Epithelial cell of proximal tubule (primary cell): ENCODE results near the gene RPTOR. TPM values are rescaled to one million over a fixed set of nuclear protein-coding genes. Genes with fewer than 3 reads are reported as not detected.

ENCODE experiments used
- DNase-seq: peaks from one replicate; pipeline ENCODE4 v3.0.0-alpha.2; 2011; ENCODE audit warnings: low read depth
- H3K4me3 ChIP-seq: 2 replicates; pipeline ENCODE4 v1.5.1; 2011; ENCODE audit warnings: low read depth, mild to moderate bottlenecking, low read length
- total RNA-seq: library from RNA; depleted of rRNA; stranded (reverse); fragments of >200 nt; gene quantifications from 2 replicates; pipeline ENCODE4 v1.2.3, GENCODE V29; 2015
- TF ChIP-seq, protein P1 (sequence below): conservative IDR thresholded peaks from 2 replicates; pipeline ENCODE4 v1.5.1; 2012; ENCODE audit warnings: low read depth, mild to moderate bottlenecking, low read length

Gene RPTOR
- total RNA-seq, 1 donor from 2014 or later = 24.4 TPM

DNA sequence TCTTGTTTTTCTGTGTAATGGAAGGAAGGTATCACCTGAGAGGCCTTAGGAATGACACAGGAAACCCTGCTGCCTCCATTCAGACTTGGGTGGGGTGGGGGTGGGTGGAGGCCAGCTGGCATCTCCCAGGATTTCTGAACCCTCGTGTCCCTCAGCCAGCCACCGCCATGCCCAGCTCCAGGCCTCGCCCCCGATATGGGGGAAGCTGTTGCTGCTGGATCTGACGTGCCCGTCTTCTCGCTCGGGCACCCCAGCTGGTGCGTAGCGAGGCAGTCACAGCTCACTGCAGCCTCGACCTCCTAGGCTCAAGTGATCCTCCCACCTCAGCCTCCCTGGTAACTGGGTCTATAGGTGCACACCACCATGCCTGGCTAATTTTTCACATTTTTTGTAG, 227.0 kb downstream of the RPTOR start:
- TF ChIP-seq, protein P1, sequence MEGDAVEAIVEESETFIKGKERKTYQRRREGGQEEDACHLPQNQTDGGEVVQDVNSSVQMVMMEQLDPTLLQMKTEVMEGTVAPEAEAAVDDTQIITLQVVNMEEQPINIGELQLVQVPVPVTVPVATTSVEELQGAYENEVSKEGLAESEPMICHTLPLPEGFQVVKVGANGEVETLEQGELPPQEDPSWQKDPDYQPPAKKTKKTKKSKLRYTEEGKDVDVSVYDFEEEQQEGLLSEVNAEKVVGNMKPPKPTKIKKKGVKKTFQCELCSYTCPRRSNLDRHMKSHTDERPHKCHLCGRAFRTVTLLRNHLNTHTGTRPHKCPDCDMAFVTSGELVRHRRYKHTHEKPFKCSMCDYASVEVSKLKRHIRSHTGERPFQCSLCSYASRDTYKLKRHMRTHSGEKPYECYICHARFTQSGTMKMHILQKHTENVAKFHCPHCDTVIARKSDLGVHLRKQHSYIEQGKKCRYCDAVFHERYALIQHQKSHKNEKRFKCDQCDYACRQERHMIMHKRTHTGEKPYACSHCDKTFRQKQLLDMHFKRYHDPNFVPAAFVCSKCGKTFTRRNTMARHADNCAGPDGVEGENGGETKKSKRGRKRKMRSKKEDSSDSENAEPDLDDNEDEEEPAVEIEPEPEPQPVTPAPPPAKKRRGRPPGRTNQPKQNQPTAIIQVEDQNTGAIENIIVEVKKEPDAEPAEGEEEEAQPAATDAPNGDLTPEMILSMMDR = no peak
- H3K4me3 ChIP-seq = no peak overlapping the region
- no peak for DNase-seq

DNA sequence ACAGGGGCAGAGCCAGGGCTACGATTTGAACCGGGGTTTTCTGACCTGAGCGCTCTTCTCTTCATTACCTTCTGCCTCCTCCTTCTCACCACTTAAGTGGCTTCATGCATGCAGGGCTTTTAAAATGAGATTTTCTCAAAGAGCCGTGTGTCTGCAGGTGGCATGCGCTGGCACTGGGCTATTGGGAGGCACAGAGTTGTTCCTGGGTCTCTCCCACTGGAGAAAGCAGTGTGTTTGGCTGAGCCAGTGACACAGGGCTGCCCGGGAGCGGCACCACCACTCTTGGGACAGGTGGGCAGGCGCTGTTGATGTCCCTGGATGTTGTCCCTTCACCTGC, 228.2 kb downstream of the RPTOR start:
- H3K4me3 ChIP-seq = no peak overlapping the region
- TF ChIP-seq, protein P1 = no peak
- no peak for DNase-seq

DNA sequence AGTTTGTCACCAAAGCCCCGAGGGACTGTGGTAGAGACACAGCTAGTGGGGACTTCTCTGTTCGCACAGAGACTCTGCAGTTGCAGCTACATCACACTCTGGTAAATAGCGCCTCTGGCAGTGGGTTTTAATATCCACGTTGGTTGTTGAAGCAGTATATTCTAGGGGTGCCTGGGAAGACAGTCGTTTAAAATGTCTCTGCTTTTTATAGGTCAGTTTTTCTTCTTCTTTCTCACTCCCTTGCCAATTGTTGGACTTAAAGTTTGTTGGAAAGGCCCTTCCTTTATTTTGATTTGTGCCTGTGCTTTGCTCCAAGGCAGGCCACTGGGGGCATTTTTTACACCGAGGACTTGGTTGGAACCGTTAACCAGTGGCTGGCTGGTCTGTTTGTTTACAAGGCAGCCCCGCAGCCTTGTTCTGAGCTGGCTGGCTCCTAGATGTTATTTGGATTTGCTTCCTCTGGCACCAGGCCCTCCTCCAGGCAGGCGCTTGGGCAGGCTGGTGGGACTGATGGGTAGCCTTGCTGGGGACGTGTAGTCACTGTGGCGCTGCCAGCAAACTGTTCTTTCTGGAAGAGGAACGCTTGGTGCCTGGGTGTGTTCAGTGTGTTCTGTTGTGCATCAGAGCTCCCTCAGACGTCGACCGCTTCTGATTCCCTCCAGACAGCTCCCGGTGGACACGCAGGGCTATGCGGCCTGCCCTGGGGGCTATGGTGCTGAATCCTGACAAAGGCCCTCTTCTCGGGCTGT, 228.8 kb downstream of the RPTOR start:
- DNase-seq = no peak
- TF ChIP-seq, protein P1 = no peak
- H3K4me3 ChIP-seq = no peak overlapping the region

DNA sequence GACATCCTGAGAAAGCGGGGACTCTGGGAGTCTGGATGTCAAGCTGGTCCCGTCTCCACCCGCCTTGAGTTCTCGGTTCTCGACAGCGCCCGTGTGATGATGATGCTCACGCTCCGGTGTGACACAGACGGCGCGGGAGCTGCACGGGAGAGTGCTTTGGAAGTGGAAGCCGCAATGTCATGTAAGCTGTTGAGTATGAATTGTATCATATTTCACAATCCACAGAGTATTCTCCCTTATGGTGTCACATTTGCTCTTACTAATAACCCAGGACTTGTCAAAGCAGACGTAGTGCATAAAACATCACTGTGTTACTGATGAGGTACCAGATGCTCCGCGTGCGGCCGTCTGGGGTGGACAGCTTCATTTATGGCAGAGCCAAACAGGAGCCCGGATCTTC, 229.5 kb downstream of the RPTOR start:
- no peak overlapping the region for H3K4me3 ChIP-seq
- no peak for DNase-seq
- TF ChIP-seq, protein P1 = no peak

DNA sequence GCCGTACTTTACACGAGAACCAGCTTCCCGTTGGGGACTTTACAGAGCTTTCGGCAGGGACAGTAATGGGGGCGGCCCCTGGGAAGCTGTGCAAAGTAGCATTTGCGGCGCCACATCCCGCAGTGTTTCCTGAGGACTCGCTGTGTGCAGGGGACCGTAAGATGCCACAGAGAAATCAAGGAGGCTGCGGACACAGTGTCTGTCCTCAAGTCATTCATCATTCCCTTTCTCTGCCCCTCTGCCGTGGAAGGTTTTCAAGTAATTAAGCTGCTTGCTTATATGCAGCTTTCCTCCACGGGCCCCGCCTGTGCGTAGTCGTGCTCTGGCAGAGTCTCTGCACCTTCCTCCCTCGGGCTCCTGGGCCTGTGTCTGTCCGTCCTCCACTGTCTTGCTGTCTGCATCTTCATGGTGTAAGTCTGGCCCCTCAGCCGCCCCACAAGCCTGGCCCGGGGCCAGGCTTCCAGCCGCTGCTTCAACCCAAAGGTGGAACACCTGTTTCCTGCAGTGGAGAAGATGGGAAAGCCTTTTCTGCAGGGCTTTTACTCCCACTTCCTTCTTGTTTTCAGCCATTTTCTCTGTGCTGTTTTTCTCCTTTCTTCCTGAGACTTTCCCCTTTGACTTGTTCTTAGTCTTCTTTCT, 230.1 kb downstream of the RPTOR start:
- H3K4me3 ChIP-seq = no peak overlapping the region
- no peak for DNase-seq
- TF ChIP-seq, protein P1 = no peak

DNA sequence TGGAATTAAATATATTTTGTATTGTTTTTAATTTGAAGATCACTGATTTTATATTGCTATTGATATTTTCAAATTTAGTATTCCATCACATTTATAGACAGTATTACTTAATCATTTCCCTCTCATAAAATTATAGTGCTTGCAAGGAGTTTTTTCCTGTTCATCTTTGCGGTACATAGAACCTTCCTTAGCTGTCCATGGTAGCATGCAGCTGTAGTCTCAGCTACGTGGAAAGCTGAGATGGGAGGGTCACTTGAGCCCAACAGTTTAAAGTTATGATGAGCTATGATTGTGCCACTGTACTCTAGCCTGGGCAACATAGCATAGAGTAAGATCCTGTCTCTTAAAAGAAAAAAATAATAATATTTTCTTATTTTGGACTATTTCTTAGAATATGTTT, 231.2 kb downstream of the RPTOR start:
- DNase-seq = no peak
- no peak overlapping the region for H3K4me3 ChIP-seq
- TF ChIP-seq, protein P1 = no peak

DNA sequence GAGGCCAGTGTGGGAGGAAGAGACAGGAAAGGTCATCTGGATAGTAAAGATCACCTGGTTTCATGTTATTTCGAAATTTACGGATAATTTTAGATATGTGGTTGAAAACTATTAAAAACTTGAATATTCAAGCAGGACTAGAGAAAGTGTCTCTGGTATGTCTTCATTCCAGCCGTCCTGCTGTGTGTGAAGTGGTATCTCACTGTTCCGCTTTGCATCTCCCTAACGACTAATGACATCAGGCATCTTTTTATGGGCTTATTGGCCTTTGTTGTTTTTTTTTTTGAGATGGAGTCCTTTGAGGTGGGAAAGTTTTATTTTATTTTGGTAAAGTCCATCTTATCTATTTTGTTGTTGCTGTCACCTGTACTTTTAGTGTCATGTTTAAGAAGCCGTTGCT, 232.6 kb downstream of the RPTOR start:
- no peak for DNase-seq
- TF ChIP-seq, protein P1 = no peak
- H3K4me3 ChIP-seq = no peak overlapping the region
